K562 (cell line): ENCODE measurements around the gene SPTLC3.

Source experiments
- BCLAF1 ChIP-seq, 2 experiments: fragments of 450-650 bp in 1 of 2; IDR thresholded peaks; 2 replicates each; pipeline ENCODE4 v1.6.1; 2011 to 2017; ENCODE audit warnings: low read depth in 2 of 2, antibody characterized with exemption in 1 of 2, borderline replicate concordance in 1 of 2, low read length in 1 of 2, mild to moderate bottlenecking in 1 of 2, mixed read lengths in 1 of 2; ENCODE audit not compliant: control insufficient read depth in 1 of 2
- CBFB ChIP-seq: sonication (generic); formaldehyde crosslinking; IDR thresholded peaks from 2 replicates; pipeline ENCODE4 v1.4.0; 2020; ENCODE audit warnings: mild to moderate bottlenecking, missing genetic modification reagents
- CCAR2 ChIP-seq: fragments of 200-400 bp; formaldehyde crosslinking; IDR thresholded peaks from 2 replicates; pipeline ENCODE4 v1.6.1; 2017; ENCODE audit warnings: mild to moderate bottlenecking, low read depth, low read length
- CTCF ChIP-seq, 3 experiments: IDR thresholded peaks in 2 of 3; conservative IDR thresholded peaks in 1 of 3; 2 replicates each; pipeline ENCODE4 v1.5.1; 2011 to 2012; ENCODE audit warnings: low read length in 3 of 3, mild to moderate bottlenecking in 3 of 3, control low read depth in 2 of 3, improper control_type of control experiment in 1 of 3, inconsistent platforms in 1 of 3, low read depth in 1 of 3, mixed read lengths in 1 of 3, moderate library complexity in 1 of 3; ENCODE audit not compliant: insufficient read depth in 2 of 3
- DPF2 ChIP-seq: fragments of 450-650 bp; IDR thresholded peaks from 2 replicates; pipeline ENCODE4 v1.6.1; 2016
- KAT2B ChIP-seq: IDR thresholded peaks from one replicate; pipeline ENCODE4 v1.6.1; 2012; ENCODE audit warnings: low read depth, mild to moderate bottlenecking, control low read depth, inconsistent platforms, low read length, moderate library complexity
- MXI1 ChIP-seq: IDR thresholded peaks from 2 replicates; pipeline ENCODE4 v1.6.1; 2011; ENCODE audit warnings: low read depth, mild to moderate bottlenecking, improper control_type of control experiment, low read length
- POLR2A ChIP-seq: fragments of 450-650 bp; conservative IDR thresholded peaks from 2 replicates; pipeline ENCODE4 v1.6.1; 2016
- TEAD1 ChIP-seq, 2 experiments: fragments of 450-650 bp in 1 of 2; sonication (generic) in 1 of 2; formaldehyde crosslinking; IDR thresholded peaks; 2 replicates each; pipeline versions ENCODE4 v1.4.0 to v1.8.0; 2020 to 2022; ENCODE audit warnings: mild to moderate bottlenecking in 2 of 2, missing genetic modification reagents in 1 of 2
- ZNF274 ChIP-seq: IDR thresholded peaks from 2 replicates; pipeline ENCODE4 v1.6.1; 2011; ENCODE audit warnings: low read depth, mild to moderate bottlenecking, low read length, moderate library complexity, borderline replicate concordance
- ZZZ3 ChIP-seq: fragments of 450-650 bp; IDR thresholded peaks from 2 replicates; pipeline ENCODE4 v1.6.1; 2016; ENCODE audit warnings: antibody characterized with exemption, mild to moderate bottlenecking, moderate library complexity

GRCh38 chr20:13113731-13114130 lies 105.0 kb downstream of the SPTLC3 start:
- TF ChIP-seq KAT2B, result no peak
- TF ChIP-seq ZNF274, result no peak
- no peak for TF ChIP-seq CTCF (IDR thresholded peaks at IDR 0.05 in 2 of 3, conservative IDR thresholded peaks at IDR 0.05 in 1 of 3; ENCODE audit: insufficient read depth in 2 of 3, low read depth in 1 of 3, low read length in 3 of 3)
- no peak for TF ChIP-seq POLR2A
- no peak for TF ChIP-seq MXI1
- no peak for TF ChIP-seq DPF2
- TF ChIP-seq TEAD1 (CRISPR knock-in tag; IDR thresholded peaks at IDR 0.05), result no peak
- no peak for TF ChIP-seq CBFB (CRISPR knock-in tag)
- no peak for TF ChIP-seq ZZZ3
- TF ChIP-seq BCLAF1 (IDR thresholded peaks at IDR 0.05; ENCODE audit: borderline replicate concordance in 1 of 2, control insufficient read depth in 1 of 2, low read depth in 2 of 2, low read length in 1 of 2), result no peak
- no peak for TF ChIP-seq CCAR2
